GM19467 (cell line): ENCODE data around the gene BIN1.
"Not testable (repeated sequence)": the region's sequence is repeated elsewhere in the genome, so short reads cannot be mapped to it uniquely, and the experiment has no call there.

Source experiments
- ATAC-seq: cut with Tn5 transposase; IDR thresholded peaks from one replicate; pipeline ENCODE4 v1.9.1; 2021; ENCODE audit warnings: mild to moderate bottlenecking, moderate library complexity; ENCODE audit not compliant: unreplicated experiment

The BIN1 gene

GRCh38 chr2:127048618-127048935, 58.4 kb downstream of the BIN1 start:
- no peak for ATAC-seq

GRCh38 chr2:127047716-127048617, 59.0 kb downstream of the BIN1 start:
- ATAC-seq: no peak

- ATAC-seq: no peak
Measured at GRCh38 chr2:127047054-127047453, 59.9 kb downstream of the BIN1 start.

GRCh38 chr2:127046579-127046978, 60.4 kb downstream of the BIN1 start:
- no peak for ATAC-seq

GRCh38 chr2:127045792-127046501, 61.0 kb downstream of the BIN1 start:
- ATAC-seq: no peak

GRCh38 chr2:127044977-127045661, 61.8 kb downstream of the BIN1 start:
- ATAC-seq: no peak

- ATAC-seq: no peak
Measured at GRCh38 chr2:127044165-127044718, 62.7 kb downstream of the BIN1 start.

- no peak for ATAC-seq
Measured at GRCh38 chr2:127043367-127044164, 63.4 kb downstream of the BIN1 start.

GRCh38 chr2:127041259-127041970, 65.5 kb downstream of the BIN1 start:
- no peak for ATAC-seq

- no peak for ATAC-seq
Measured at GRCh38 chr2:127040169-127040568, 66.8 kb downstream of the BIN1 start.

- peak; percentile 45 for ATAC-seq
Measured at GRCh38 chr2:127039387-127040031, 67.4 kb downstream of the BIN1 start.

- no peak for ATAC-seq
Measured at GRCh38 chr2:127037476-127037875, 69.5 kb downstream of the BIN1 start.

- peak; percentile 81 for ATAC-seq
Measured at GRCh38 chr2:127034883-127035611, 71.9 kb downstream of the BIN1 start.

- no peak for ATAC-seq
Measured at GRCh38 chr2:127034051-127034450, 72.9 kb downstream of the BIN1 start.

GRCh38 chr2:127032621-127033020, 74.3 kb downstream of the BIN1 start:
- no peak for ATAC-seq

GRCh38 chr2:127029350-127030051, 77.5 kb downstream of the BIN1 start:
- no peak for ATAC-seq

- ATAC-seq: not testable (repeated sequence)
Measured at GRCh38 chr2:127028745-127029144, 78.2 kb downstream of the BIN1 start.

- ATAC-seq: no peak
Measured at GRCh38 chr2:127027715-127028114, 79.2 kb downstream of the BIN1 start.
